HG03378 (cell line): ENCODE data around the gene WWP2.
"Not testable (repeated sequence)": the region's sequence is repeated elsewhere in the genome, so short reads cannot be mapped to it uniquely, and the experiment has no call there.

Experiments
- ATAC-seq: cut with Tn5 transposase; IDR thresholded peaks from one replicate; pipeline ENCODE4 v1.9.1; 2021; ENCODE audit warnings: mild to moderate bottlenecking, moderate library complexity; ENCODE audit not compliant: unreplicated experiment

WWP2 gene

GRCh38 chr16:69745232-69745612 lies 16.9 kb upstream of the WWP2 start:
- no peak for ATAC-seq

- ATAC-seq = no peak
Measured at GRCh38 chr16:69745959-69746358, 16.2 kb upstream of the WWP2 start.

- no peak for ATAC-seq
Measured at GRCh38 chr16:69747115-69747514, 15.0 kb upstream of the WWP2 start.

GRCh38 chr16:69748694-69749345 lies 13.3 kb upstream of the WWP2 start:
- no peak for ATAC-seq

GRCh38 chr16:69754143-69754468 lies 8.0 kb upstream of the WWP2 start:
- no peak for ATAC-seq

- ATAC-seq = peak; percentile 84
Measured at GRCh38 chr16:69754469-69755310, 7.4 kb upstream of the WWP2 start, which contains the start of gene NOB1. TSS of gene NOB1 (minus strand) at chr16:69754926. CDS start at chr16:69754910, 16 bp downstream.

GRCh38 chr16:69756705-69757104 lies 5.4 kb upstream of the WWP2 start:
- no peak for ATAC-seq

GRCh38 chr16:69757375-69757774 lies 4.8 kb upstream of the WWP2 start:
- not testable (repeated sequence) for ATAC-seq

- ATAC-seq = no peak
Measured at GRCh38 chr16:69762814-69763598, 874 bp downstream of the WWP2 start.

GRCh38 chr16:69763599-69763942 lies 1.4 kb downstream of the WWP2 start:
- ATAC-seq = no peak

- ATAC-seq = no peak
Measured at GRCh38 chr16:69767459-69768229, 5.5 kb downstream of the WWP2 start.

GRCh38 chr16:69768666-69769065 lies 6.5 kb downstream of the WWP2 start:
- no peak for ATAC-seq

- ATAC-seq = no peak
Measured at GRCh38 chr16:69769404-69769803, 7.3 kb downstream of the WWP2 start.

GRCh38 chr16:69771651-69771967 lies 9.5 kb downstream of the WWP2 start:
- ATAC-seq = no peak

- ATAC-seq = no peak
Measured at GRCh38 chr16:69773260-69773947, 11.3 kb downstream of the WWP2 start.

- no peak for ATAC-seq
Measured at GRCh38 chr16:69775563-69775962, 13.4 kb downstream of the WWP2 start.

GRCh38 chr16:69779724-69780123 lies 17.6 kb downstream of the WWP2 start:
- no peak for ATAC-seq

GRCh38 chr16:69781118-69781517 lies 19.0 kb downstream of the WWP2 start:
- ATAC-seq = no peak

- no peak for ATAC-seq
Measured at GRCh38 chr16:69784586-69784985, 22.5 kb downstream of the WWP2 start.

GRCh38 chr16:69787883-69788282 lies 25.8 kb downstream of the WWP2 start:
- no peak for ATAC-seq
